Vagina (tissue), 2 donors: Measurements from ENCODE around the gene CDC14A.

Source experiments
- POLR2A ChIP-seq, 2 donors: fragments of 450-650 bp; IDR thresholded peaks; one replicate each; pipeline ENCODE4 v1.6.1; 2017; ENCODE audit warnings: antibody characterized with exemption in 2 of 2, mild to moderate bottlenecking in 2 of 2, moderate library complexity in 2 of 2
- TF ChIP-seq, protein P1 (sequence below), 3 experiments: fragments of 450-650 bp in 2 of 3; fragments of 200-600 bp in 1 of 3; sonication (generic) in 1 of 3; IDR thresholded peaks; one replicate each; pipeline ENCODE4 v1.5.1; 2017 to 2019; ENCODE audit warnings: antibody characterized with exemption in 3 of 3, mild to moderate bottlenecking in 2 of 3, moderate library complexity in 2 of 3

DNA sequence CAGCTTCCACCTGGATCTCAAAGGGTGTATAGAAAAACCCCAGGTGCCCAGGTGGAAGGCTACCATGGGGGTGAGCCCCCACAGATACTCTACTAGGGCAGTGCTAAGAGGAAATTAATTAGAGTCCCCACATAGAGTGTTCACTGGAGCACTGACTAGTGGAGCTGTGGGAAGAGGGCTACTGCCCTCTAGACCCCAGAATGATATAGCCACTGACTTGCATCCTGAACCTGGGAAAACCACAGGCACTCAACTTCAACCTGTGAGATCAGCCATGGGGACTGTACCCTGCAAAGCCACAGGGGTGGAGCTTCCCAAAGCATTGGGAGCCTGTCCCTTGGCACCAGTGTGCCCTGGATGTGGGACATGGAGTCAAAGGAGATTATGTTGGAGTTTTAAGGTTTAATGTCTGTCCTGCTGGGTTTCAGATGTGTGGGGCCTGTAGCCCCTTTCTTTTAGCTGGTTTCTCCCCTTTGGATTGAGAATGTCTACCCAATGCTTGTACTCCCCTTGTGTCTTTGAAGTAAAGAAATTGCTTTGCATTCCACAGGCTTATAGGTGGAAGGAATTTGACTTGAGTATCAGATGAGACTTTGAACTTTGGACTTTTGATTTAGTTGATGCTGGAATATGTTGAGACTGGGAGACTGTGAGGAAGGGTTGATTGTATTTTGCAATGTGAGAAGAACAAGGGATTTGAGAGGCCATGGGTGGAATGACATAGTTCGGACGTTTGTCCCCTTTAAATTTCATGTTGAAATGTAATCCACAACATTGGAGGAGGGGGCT is 31.8 kb upstream of the CDC14A start:
- TF ChIP-seq, protein P1, sequence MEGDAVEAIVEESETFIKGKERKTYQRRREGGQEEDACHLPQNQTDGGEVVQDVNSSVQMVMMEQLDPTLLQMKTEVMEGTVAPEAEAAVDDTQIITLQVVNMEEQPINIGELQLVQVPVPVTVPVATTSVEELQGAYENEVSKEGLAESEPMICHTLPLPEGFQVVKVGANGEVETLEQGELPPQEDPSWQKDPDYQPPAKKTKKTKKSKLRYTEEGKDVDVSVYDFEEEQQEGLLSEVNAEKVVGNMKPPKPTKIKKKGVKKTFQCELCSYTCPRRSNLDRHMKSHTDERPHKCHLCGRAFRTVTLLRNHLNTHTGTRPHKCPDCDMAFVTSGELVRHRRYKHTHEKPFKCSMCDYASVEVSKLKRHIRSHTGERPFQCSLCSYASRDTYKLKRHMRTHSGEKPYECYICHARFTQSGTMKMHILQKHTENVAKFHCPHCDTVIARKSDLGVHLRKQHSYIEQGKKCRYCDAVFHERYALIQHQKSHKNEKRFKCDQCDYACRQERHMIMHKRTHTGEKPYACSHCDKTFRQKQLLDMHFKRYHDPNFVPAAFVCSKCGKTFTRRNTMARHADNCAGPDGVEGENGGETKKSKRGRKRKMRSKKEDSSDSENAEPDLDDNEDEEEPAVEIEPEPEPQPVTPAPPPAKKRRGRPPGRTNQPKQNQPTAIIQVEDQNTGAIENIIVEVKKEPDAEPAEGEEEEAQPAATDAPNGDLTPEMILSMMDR (IDR thresholded peaks at IDR 0.05) = no peak
- TF ChIP-seq POLR2A (IDR thresholded peaks at IDR 0.05) = no peak
